ENCODE measurements around the gene HOXB8.

DNA sequence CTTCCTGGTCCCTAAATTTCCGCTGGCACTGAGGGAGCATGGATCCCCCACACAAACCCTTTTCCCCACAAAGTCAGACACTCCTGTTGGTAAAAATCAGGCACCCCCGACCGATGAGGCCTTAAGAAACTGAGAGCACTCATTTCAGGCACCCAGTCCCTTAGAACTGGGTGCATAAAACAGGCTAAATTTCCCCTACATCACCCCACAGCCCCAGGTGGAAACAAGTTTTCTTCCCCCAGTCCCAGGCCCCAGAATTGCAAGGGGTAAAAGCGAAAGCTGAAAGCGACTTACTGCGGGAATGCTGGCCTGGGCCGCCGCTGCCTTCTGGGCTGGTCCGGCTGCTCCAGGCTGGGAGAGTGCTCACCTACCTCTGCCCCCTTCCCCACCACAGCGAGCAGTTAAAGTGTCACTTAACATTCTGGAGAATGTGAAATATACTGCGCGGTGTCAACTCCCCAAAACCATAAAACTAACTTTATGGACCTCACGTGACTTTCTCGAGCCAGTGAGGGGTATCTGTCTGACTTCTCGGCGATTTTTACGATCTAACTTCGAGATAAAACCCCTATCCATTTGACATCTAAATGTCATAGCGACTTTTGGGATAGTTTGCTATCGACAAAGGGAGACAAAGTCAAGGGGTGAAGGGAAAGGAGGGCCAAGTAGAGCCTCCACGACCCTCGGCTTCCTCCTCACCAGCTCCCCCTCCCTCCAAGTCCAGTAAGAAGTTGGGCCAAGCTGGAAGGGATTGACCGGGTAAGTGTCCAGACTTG is 25.1 kb downstream of the HOXB8 start, which contains the start of gene HOXB3:
- TF ChIP-seq, protein P1, sequence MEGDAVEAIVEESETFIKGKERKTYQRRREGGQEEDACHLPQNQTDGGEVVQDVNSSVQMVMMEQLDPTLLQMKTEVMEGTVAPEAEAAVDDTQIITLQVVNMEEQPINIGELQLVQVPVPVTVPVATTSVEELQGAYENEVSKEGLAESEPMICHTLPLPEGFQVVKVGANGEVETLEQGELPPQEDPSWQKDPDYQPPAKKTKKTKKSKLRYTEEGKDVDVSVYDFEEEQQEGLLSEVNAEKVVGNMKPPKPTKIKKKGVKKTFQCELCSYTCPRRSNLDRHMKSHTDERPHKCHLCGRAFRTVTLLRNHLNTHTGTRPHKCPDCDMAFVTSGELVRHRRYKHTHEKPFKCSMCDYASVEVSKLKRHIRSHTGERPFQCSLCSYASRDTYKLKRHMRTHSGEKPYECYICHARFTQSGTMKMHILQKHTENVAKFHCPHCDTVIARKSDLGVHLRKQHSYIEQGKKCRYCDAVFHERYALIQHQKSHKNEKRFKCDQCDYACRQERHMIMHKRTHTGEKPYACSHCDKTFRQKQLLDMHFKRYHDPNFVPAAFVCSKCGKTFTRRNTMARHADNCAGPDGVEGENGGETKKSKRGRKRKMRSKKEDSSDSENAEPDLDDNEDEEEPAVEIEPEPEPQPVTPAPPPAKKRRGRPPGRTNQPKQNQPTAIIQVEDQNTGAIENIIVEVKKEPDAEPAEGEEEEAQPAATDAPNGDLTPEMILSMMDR (IDR thresholded peaks at IDR 0.05) = no peak
- peak; percentile 82 for TF ChIP-seq EZH2 (IDR thresholded peaks at IDR 0.05)
